HG03025 (cell line): ENCODE results near the gene PLXNC1.

Experiments used
- ATAC-seq: cut with Tn5 transposase; IDR thresholded peaks from one replicate; pipeline ENCODE4 v1.9.1; 2021; ENCODE audit warnings: mild to moderate bottlenecking, moderate library complexity; ENCODE audit not compliant: unreplicated experiment, low FRiP score

Gene PLXNC1

DNA sequence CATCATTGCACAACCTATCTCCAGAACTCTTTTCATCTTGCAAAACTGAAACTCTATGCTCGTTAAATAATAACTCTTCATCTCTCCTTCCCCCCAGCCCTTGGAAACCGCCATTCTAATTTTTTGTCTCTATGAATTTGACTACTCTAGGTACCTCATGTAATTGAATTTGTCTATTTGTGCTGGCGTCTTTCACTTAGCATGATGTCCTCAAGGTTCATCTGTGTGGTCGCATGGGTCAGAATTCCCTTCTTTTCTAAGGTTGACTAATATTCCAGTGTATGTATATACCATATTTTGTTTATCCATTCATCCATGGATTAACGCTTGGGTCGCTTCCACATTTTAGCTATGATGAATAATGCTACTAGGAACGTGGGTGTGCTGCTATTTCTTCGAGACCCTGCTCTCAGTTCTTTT, 80.1 kb downstream of the PLXNC1 start:
- no peak for ATAC-seq

DNA sequence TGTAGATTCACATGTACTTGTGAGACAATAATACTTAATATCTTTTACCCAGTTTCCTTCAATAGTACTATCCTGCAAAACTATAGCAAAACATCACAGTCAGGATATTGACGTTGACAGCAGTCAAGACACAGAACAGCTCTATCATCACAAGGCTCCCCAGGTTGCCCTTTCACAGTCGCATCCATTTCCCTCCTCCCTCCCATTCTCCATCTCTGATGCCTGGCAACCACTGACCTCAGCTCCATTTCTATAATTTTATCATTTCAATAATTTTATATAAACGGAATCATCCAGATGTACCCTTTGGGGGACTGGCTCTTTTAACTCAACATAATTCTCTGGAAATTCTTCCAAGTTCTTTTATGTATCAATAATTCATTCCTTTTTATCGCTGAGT, 81.5 kb downstream of the PLXNC1 start:
- no peak for ATAC-seq

DNA sequence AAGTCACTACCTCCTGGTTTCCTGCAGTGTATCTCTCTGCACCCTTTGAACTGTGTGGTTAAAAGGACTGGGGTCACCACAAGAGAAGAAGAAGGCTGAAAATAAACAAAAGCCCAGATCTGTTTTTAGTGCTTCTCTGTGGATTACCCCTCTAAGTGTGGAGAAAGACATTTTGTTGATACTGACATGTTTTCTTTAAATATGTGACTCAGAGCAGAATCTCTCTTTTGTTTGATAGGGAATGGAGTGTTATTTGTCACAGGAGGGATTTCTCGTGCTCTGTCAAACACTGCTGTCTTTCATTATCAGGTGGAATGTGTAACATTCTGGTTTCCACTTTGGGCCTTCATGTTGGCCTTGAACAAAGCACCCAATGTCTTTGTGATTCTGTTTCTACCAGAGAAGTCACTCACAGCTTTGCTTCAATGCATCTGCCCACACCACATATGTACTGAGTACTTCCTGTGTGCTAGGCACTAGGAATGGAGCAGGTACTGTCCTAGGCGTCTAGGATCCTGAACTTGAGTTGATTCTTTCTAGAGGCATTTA, 82.1 kb downstream of the PLXNC1 start:
- no peak for ATAC-seq

DNA sequence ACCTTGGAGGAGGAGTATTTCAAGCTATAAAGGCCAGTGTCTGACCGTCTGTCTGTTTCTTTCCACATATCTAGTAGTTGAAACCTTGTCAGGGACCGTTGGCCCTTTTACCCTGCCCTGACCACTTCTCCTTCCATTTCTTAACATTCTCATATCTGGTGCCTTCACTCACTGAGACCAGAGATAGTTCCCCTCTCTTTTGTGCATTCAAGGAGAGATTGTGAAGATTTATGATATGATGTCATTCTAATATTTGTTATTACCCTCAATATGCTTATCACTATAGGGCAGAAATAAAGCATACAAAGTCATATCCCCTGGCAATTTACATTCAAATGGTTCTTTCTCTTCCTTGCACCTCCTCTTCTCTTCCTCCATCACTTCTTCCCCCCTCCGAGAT, 83.3 kb downstream of the PLXNC1 start:
- ATAC-seq = no peak

DNA sequence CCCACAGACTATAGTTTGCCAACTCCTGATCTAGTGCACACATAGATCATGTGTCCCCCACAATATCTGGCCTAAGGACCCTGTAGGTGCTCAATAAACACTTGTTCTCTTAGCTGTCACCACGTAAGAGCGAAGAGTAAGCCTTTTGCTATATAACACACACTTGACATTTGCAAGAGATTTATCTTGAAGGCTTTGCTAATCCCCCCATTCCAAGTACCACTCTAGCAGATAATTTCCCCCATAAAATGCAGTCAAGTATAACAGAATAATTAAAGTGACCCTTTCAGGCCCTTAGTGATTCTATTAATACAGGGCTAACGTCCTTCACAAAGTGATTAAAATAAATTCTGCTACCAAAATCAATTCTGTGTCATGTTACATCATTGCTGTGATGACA, 87.5 kb downstream of the PLXNC1 start:
- ATAC-seq = no peak

DNA sequence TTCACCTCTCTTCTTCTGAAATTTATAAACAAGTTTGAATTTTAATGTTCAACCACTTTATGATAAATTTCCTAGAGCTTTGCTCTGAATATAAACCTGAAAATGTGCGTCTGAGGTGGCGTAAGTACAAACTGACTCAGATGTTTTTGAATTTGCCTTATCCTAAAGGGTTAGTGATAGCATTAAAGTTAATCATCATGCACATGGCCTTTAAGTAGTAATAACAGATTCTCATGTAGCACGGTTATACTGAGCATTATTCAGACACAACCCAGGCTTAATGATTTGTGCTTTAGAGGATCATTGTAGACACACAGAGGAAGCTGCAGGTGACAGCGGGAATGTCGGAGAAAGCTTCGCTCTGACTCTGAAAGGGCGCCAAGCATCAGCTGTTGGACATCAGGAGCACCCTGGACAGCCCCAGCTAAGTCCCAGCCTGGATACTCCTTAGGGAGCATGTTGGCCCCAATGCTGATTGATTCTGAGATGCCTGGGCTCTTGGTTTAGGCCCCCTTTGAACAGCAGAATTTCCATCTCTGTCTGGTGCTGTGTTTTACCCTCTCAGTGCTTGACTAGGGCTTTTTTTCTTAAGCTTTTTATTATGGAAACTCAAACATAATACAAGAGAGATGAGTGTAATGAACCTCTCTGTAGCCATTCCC, 91.1 kb downstream of the PLXNC1 start:
- ATAC-seq = no peak

DNA sequence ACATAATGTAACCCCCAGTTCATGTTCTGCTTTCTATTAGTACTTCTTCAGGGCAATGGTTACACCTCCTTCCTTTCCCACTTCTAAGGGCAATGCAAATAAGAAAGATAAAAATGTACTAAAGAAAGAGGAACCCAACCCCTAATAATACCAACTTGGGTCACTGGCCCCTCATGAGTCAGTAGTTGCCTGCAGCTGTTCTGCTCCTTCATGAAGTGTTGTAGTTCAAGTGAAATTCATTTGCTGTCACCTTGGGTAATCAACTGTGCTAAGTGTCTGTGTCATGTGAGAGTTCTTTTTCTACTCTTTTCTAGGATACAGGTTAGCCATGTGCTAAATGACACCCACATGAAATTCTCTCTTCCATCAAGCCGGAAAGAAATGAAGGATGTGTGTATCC, 91.8 kb downstream of the PLXNC1 start:
- peak; percentile 93 for ATAC-seq

DNA sequence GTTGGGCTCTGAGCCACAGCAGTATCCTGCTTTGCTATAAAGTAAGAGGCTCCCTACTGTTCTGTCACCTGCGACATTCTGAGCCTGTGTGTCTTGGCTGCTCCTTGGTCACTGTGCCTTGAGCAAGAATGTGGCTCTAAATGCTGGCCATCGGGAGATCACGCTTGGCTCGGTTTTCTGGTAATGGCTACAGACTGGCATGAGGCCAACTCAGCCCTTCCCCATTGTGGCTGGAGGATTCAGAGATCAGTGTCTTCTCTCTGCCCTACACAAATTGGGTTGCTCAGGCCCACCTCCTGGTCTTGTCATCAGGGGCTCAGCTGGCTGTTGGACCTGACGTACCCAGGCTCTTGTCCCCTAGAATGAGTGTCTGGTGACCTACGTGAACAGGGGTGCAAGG, 94.5 kb downstream of the PLXNC1 start:
- ATAC-seq = no peak

DNA sequence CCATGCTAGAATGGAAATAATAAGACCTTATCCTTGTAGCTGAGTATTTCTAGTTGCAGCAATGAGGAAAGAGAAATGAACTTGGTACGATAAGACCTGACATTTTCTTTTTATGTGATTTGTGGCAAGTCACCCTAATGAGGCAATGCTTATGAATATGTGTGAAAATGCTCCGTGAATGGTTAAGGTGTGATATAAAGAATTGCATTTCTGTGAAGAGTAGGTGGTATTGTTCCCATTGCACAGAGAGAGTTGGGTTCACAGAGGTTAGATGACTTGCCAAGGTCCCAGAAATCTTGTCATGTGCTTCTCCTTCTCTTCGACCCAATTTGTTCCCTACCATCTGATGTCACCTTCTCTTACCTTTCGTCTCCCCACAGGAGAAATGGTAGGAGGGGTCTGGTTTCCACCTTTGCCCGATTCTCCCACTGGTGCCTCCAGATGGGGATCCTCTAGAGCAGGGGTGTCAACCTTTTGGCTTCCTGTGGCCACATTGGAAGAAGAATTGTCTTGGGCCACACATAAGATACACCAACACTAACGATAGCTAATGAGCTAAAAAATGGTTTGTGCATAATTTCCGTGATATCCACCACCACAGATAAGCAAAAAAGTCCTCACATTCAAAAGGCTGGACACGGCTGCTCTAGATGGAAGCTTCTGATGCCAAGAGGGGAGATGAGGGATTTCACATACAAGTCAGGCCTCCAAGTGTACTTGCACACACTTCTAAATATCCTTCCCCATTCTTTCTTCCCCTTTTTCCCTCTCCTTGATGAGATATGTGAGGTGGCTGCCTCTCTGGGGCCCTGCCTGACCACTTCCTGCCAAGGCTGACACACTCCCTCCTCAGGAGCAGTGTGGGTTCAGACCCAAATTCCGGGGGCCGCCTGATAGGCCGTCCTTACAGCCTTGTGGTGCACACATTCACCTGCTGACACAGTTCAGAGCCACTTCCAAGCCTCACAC, 96.1 kb downstream of the PLXNC1 start:
- no peak for ATAC-seq

DNA sequence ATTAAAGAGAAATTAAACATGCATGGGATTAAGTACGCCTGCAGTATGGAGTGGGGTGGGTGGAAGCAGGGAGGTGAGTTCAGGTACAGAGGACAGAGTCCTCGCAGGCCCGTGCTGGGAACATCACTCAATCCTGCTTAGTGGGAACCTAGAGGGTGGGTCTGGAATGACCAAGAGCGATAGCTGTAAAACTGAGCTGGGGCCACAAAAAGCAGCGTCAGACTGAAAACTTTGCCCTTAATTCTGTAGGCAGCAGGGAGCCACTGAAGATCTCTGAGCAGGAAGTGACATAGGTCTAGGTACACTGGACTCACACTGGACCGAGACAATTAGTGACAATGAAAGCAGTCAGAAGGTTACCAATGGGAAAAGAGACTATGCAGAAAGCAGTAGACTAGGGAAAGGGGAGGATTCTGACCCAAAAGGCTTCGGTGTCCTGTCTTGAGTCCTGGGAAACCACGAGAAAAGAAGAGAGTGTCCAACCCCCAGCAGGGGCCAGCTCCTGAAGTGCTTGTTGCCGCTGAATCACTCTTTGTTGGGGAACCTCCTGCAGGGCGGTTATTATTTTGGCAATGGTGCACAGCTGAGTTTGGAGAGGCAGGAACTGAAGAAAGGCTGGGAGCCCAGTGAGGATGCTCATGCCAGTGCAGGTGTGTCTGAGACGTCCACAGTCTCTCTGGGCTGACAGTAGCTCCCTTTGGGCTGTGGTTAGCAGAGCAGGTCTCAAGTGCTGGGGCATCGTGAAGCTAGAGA, 97.4 kb downstream of the PLXNC1 start:
- ATAC-seq = no peak

DNA sequence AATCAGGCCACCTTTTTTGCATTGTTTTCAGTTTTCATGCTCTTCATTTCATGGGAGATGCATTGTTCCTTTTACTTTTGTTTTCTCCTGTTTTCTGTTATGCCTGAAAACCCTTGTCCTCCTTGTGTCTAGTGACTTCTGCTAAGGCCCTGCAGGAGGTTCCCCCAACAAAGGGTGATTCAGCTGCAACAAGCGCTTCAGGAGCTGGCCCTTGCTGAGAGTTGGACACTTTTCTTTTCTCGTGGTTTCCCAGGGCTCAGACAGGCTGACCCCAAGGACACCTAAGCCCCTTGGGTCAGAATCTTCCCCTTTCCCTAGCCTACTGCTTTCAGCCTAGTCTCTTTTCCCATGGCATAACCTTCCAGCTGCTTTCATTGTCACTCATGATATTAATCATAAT, 98.9 kb downstream of the PLXNC1 start:
- no peak for ATAC-seq

DNA sequence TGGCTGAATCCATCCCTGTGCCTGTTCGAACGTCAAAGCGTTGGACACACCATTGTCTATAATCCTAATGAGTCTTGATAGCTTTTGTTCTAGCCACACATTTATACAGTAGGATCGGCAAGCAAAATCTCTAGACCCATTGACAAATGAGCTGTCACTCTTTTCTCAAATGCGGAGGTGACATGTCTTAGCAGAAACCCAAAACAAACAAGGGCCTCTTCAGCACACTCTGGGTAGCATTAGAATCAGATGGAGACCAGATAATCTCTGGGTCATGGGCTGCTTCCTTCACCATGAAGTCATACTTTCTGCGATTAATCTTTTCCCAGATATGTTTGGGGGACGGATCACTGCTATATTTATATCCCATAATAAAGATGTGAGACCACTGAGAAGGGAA, 100.2 kb downstream of the PLXNC1 start:
- no peak for ATAC-seq

DNA sequence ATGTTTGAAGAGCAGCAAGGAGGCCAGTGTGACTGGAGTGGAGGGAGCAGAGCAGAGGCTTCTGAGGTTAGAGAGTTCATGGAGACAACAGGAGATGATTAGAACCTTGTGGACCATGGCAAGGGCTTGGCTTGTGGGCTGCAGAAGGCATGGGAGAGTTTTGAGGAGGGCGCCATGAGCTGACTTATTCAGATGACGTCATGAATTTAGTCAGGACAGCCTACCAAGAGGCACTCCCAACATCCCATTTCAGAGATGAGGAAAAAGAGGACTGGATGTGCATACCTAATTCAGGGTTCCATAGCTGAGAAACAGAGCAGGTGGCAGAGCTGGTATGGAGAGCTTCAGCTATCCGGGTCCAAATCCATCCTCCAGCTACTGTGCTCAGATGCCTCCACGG, 101.8 kb downstream of the PLXNC1 start:
- ATAC-seq = no peak

DNA sequence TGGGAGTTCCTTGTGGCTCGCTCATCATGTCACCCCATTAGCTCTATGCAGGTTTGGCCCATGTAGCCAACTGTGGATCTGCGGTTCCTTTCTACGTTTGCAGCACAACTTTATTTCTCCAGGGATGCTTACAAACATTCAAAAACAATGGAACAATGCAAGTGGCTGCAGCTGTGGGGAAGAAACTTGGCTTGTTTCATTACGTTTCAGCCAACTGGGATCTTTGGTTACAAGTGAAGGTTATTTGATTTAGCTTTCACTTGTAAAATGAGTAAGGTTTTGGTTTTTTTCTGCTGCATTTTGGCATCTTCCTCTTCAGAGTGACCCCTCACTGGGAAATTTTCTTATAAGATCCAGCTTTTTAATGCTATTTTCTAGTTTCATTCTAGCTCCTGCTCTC, 105.9 kb downstream of the PLXNC1 start:
- no peak for ATAC-seq

DNA sequence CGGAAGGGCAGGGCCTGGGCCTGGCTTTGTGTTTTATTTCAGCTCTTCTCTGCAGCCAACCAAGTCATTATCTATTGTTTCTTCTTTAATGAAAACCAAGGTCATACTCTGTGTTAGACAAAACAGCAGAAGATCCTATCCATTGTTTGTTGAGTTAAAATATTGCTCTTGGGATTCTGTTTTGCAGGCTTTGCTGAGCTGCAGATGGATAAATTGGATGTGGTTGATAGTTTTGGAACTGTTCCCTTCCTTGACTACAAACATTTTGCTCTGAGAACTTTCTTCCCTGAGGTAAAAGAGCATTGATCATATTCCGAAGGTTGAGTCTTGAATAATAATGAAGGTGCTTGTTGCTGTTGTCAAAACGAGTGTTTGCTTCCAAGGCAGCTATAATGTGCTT, 106.6 kb downstream of the PLXNC1 start:
- ATAC-seq = no peak

DNA sequence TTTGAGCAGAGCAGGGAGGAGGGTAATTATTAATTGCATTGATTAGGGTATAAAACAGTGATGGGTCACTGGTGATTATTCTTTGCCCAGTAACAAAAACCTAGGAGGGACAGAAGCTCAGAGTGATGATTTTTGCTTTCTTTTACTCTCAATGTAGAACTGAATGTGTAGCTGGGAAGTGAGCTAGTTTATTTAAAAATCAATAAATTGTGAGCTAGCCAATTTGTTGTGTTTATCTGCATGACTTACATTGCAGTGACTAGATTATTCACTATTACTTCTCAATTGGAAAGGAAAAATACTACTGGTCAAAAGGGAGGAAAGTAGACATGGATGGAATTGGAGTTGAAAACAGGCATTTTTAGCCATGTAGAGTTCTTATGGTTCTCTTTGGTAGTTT, 107.1 kb downstream of the PLXNC1 start:
- no peak for ATAC-seq

DNA sequence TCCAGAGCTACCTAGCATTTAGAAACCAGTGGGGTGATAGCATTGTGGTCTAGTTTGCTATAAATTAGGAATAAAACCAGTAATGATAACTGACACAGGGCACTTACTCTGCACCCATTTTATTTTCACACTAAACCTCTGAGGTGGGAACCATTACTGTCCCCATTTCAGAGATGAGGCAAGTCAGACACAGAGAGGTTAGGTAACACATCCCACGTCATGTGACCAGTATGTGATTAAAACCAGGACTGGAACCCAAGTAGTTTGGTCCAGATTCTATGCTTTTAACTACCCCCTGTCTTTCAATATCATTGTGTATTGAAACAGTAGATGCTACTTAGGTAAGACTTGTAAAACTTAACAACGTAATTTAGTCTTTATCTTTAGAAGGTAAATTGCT, 110.2 kb downstream of the PLXNC1 start:
- ATAC-seq = peak; percentile 38

DNA sequence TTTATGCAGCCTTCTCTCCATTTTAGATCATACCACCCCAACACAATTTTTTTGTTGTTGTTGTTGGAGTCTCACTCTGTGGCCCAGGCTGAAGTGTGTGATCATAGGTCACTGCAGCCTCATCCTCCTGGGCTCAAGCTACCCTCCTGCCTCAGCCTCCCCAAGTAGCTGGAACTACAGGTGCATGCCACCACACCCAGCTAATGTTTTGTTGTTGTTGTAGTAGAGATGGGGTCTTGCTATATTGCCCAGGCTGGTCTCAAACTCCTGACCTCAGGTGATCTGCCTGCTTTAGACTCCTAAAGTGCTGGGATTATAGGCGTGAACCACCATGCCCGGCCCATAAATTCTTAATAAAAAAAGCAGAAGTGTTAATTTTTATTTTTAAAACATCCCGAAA, 111.6 kb downstream of the PLXNC1 start:
- ATAC-seq = no peak

DNA sequence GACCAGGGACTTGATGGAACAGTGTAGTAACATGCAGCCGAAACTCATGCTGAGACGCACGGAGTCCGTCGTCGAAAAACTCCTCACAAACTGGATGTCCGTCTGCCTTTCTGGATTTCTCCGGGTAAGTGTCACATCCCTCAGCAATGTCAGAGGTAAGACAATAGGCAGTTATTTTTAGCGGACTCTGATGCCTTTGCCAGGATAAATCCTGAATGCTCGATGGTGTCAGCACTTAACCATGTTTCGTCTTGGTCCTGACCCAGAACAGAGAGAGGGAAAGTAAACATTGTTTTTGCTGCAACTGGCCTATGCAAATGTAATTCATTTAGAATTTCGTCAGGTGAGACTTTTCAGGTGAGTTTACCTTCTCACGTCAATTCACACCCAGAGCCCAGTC, 112.3 kb downstream of the PLXNC1 start:
- ATAC-seq = no peak

DNA sequence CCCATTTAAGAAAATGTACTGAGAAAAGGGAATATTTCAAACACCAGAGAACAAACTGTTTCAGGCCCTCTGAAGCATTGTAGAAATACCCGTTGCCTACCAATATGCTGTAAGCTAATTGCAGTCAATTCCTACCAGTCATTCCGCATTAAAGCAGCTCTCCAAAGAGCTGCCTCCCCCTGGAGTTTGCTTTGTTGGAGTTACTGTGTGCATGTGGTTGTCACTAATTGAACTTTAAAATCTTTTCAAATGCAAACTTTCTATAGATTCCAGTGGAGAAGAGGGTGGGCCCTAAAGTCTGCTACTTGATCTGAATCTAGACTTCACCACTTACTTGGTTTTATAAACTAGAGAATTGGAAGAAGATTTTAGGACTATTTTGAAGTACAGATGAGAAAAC, 112.7 kb downstream of the PLXNC1 start:
- ATAC-seq = no peak

DNA sequence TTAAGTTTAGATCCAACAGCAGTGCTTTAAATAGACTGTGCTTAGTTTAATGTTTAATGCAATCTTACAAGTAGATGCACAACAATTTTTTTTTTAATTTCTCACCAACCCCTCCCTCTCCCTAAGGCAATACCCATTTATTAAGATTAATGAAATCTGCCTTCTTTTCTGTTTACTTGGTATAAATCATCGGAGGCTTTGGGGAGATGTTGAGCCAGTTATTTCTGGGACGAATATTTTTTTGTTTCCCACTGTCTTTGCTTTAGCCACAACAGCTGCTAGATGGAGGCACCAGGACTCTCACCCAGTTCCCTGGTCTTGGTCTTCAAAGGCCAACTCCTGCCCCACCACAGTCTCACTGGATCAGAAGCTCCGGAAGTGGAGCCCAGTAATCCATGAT, 113.4 kb downstream of the PLXNC1 start:
- ATAC-seq = no peak
